Sciatic nerve (tissue), 2 donors: ENCODE measurements around the gene IKZF2. TPM values are rescaled to one million over a fixed set of nuclear protein-coding genes. Genes with fewer than 3 reads are reported as not detected.

Experiments
- ATAC-seq: fragments of 200-7000 bp; cut with Tn5 transposase; one replicate; pipeline ENCODE4 v1.9.1; 2020; ENCODE audit warnings: mild to moderate bottlenecking, moderate library complexity
- DNase-seq: peaks from one replicate; pipeline ENCODE4 v3.0.0-alpha.2; 2020; ENCODE audit warnings: low spot score
- intact Hi-C: fragments of 100-400 bp; cut with DNase I; formaldehyde crosslinking; loops from one replicate; pipeline ENCODE4 v1.14.2; 2022
- total RNA-seq: library from RNA; stranded (reverse); fragmentation: NEBNext Ultra II Directional; extraction: Animal tissue kit (Norgen Biotek cat#: 25700); gene quantifications from one replicate; pipeline ENCODE4 v1.2.1, GENCODE V29; 2021
- donor health status: DM: no; HTN: no; CAD: no.
- donor health status: DM: no; HTN: no; CAD: no.

Gene IKZF2
- total RNA-seq, 1 donor from 2014 or later, result 22.1 TPM

GRCh38 chr2:213105212-213105611, 46.2 kb downstream of the IKZF2 start:
- intact Hi-C loops, result no loop called here
- ATAC-seq (no peak), DNase-seq (no peak)

GRCh38 chr2:213104903-213105202, 46.6 kb downstream of the IKZF2 start:
- no peak for ATAC-seq
- intact Hi-C loops, result no loop called here
- no peak for DNase-seq

- intact Hi-C loops, result no loop called here
- ATAC-seq, result peak; percentile 53
- DNase-seq, result no peak
These were observed 47.1 kb downstream of the IKZF2 start for GRCh38 chr2:213104092-213104902.

- no peak for DNase-seq
- intact Hi-C loops, result no loop called here
- ATAC-seq, result no peak
These were observed 49.5 kb downstream of the IKZF2 start for GRCh38 chr2:213101692-213102460.

GRCh38 chr2:213101109-213101508, 50.3 kb downstream of the IKZF2 start:
- intact Hi-C loops, result no loop called here
- no peak for DNase-seq
- ATAC-seq, result no peak

GRCh38 chr2:213098612-213099011, 52.8 kb downstream of the IKZF2 start:
- no peak for ATAC-seq
- intact Hi-C loops, result no loop called here
- DNase-seq, result no peak

- DNase-seq (no peak), ATAC-seq (no peak)
- intact Hi-C loops, result no loop called here
These were observed 59.6 kb downstream of the IKZF2 start for GRCh38 chr2:213091765-213092164.

GRCh38 chr2:213090772-213091171, 60.6 kb downstream of the IKZF2 start:
- intact Hi-C loops, result no loop called here

GRCh38 chr2:213089438-213089837, 62.0 kb downstream of the IKZF2 start:
- intact Hi-C loops, result no loop called here

More at GRCh38 chr2:213090772-213091171, 60.6 kb downstream of the IKZF2 start:
- ATAC-seq (no peak), DNase-seq (no peak)

GRCh38 chr2:213087040-213087439, 64.4 kb downstream of the IKZF2 start:
- intact Hi-C loops, result no loop called here
- DNase-seq (no peak), ATAC-seq (no peak)

More at GRCh38 chr2:213089438-213089837, 62.0 kb downstream of the IKZF2 start:
- DNase-seq (no peak), ATAC-seq (no peak)

- DNase-seq (no peak), ATAC-seq (no peak)
- intact Hi-C loops, result no loop called here
These were observed 64.8 kb downstream of the IKZF2 start for GRCh38 chr2:213086571-213086970.

GRCh38 chr2:213086050-213086449, 65.4 kb downstream of the IKZF2 start:
- ATAC-seq (no peak), DNase-seq (no peak)
- intact Hi-C loops, result no loop called here

GRCh38 chr2:213085538-213085937, 65.9 kb downstream of the IKZF2 start:
- no peak for DNase-seq
- ATAC-seq, result no peak
- intact Hi-C loops, result no loop called here

GRCh38 chr2:213084261-213084660, 67.2 kb downstream of the IKZF2 start:
- ATAC-seq (no peak), DNase-seq (no peak)
- intact Hi-C loops, result no loop called here

- intact Hi-C loops, result no loop called here
- DNase-seq (no peak), ATAC-seq (no peak)
These were observed 70.3 kb downstream of the IKZF2 start for GRCh38 chr2:213080969-213081617.

- ATAC-seq (no peak), DNase-seq (no peak)
- intact Hi-C loops, result no loop called here
These were observed 71.7 kb downstream of the IKZF2 start for GRCh38 chr2:213079756-213080155.

- intact Hi-C loops, result no loop called here
- no peak for DNase-seq
These were observed 72.7 kb downstream of the IKZF2 start for GRCh38 chr2:213078686-213079085.

GRCh38 chr2:213069531-213069930, 81.9 kb downstream of the IKZF2 start:
- ATAC-seq, result no peak
- intact Hi-C loops, result no loop called here
- no peak for DNase-seq

More at GRCh38 chr2:213078686-213079085, 72.7 kb downstream of the IKZF2 start:
- no peak for ATAC-seq

- no peak for ATAC-seq
- no peak for DNase-seq
- intact Hi-C loops, result no loop called here
These were observed 82.6 kb downstream of the IKZF2 start for GRCh38 chr2:213068676-213069359.
